DMS 273 treated with DMSO at 0.1 percent for 48 hours (cell line): ENCODE measurements around the gene WDR43.

ENCODE experiments used
- DNase-seq: peaks from one replicate; lab custom pipeline; 2025; lab: John Stamatoyannopoulos, UW

The WDR43 gene

GRCh38 chr2:28909655-28910353, 15.3 kb downstream of the WDR43 start:
- no peak for DNase-seq

- DNase-seq, result no peak
Measured at GRCh38 chr2:28915939-28916338, 21.5 kb downstream of the WDR43 start.

- no peak for DNase-seq
Measured at GRCh38 chr2:28926847-28927246, 32.4 kb downstream of the WDR43 start.

- DNase-seq, result no peak
Measured at GRCh38 chr2:28927469-28927868, 33.0 kb downstream of the WDR43 start.

- no peak for DNase-seq
Measured at GRCh38 chr2:28927878-28928277, 33.4 kb downstream of the WDR43 start.

GRCh38 chr2:28929581-28929980, 35.1 kb downstream of the WDR43 start:
- DNase-seq, result no peak

GRCh38 chr2:28930205-28930604, 35.7 kb downstream of the WDR43 start:
- DNase-seq, result no peak

GRCh38 chr2:28934769-28935168, 40.3 kb downstream of the WDR43 start:
- no peak for DNase-seq

GRCh38 chr2:28941008-28941407, 46.5 kb downstream of the WDR43 start:
- no peak for DNase-seq

- no peak for DNase-seq
Measured at GRCh38 chr2:28944535-28945248, 50.2 kb downstream of the WDR43 start.

- DNase-seq, result no peak
Measured at GRCh38 chr2:28948160-28948559, 53.7 kb downstream of the WDR43 start.

GRCh38 chr2:28949190-28949589, 54.7 kb downstream of the WDR43 start:
- no peak for DNase-seq

GRCh38 chr2:28949617-28950305, 55.3 kb downstream of the WDR43 start:
- DNase-seq, result no peak

GRCh38 chr2:28950941-28951630, 56.6 kb downstream of the WDR43 start:
- no peak for DNase-seq

GRCh38 chr2:28951910-28952835, 57.7 kb downstream of the WDR43 start:
- DNase-seq, result no peak

- no peak for DNase-seq
Measured at GRCh38 chr2:28952836-28953211, 58.4 kb downstream of the WDR43 start.

- no peak for DNase-seq
Measured at GRCh38 chr2:28955467-28955866, 61.0 kb downstream of the WDR43 start.

- DNase-seq, result peak; percentile 25
Measured at GRCh38 chr2:28956415-28956826, 62.0 kb downstream of the WDR43 start.

GRCh38 chr2:28956890-28957289, 62.4 kb downstream of the WDR43 start:
- DNase-seq, result no peak

- DNase-seq, result peak; percentile 65
Measured at GRCh38 chr2:28958689-28959088, 64.2 kb downstream of the WDR43 start.

- no peak for DNase-seq
Measured at GRCh38 chr2:28960401-28960800, 65.9 kb downstream of the WDR43 start.
